ENCODE measurements around the gene CABLES1. TPM values are rescaled to one million over a fixed set of nuclear protein-coding genes. Genes with fewer than 3 reads are reported as not detected.
A peak's percentile ranks its signal among the peaks of the same experiment; 100 is the strongest.

Gene CABLES1
- total RNA-seq, 4 donors from 2014 or later: 1.5 to 11.9 (median 6.1) TPM

GRCh38 chr18:23207191-23207955, 72.1 kb downstream of the CABLES1 start:
- Histone ChIP-seq H3K27ac (no peak overlapping the region), H3K36me3 (no peaks in the 10 kb centered on the region), H3K9me3 (no peaks in the 10 kb centered on the region), H3K4me3 (no peak overlapping the region), H3K27me3 (no peaks in the 10 kb centered on the region), H3K4me1 (no peaks in the 10 kb centered on the region)
- in situ Hi-C loops (cut with MboI; ENCODE audit: low pct_ligation_motif_present in 1 of 4, low pct_unique_long_range_greater_than_20kb in 1 of 4, low sequenced_read_pairs in 3 of 4): no loop called here
- DNase-seq: no peak
- intact Hi-C loops (cut with DNase I; ENCODE audit: low total_unique reads): no loop called here
- WGBS, 2 donors (ENCODE audit: low coverage in 1 of 2): 52 to 84% methylated on average over 2 to 9 of the region's 9 CpGs
- TF ChIP-seq EP300 (IDR thresholded peaks at IDR 0.05; ENCODE audit: low read depth): no peak
- TF ChIP-seq CTCF (IDR thresholded peaks at IDR 0.05): peak in 1 of 5 experiments; percentile 24

- no peaks in the 10 kb centered on the region for H3K27me3 ChIP-seq
- intact Hi-C loops (cut with DNase I; ENCODE audit: low total_unique reads) (no loop called here), in situ Hi-C loops (cut with MboI; ENCODE audit: low pct_ligation_motif_present in 1 of 4, low pct_unique_long_range_greater_than_20kb in 1 of 4, low sequenced_read_pairs in 3 of 4) (no loop called here)
- H3K4me1 ChIP-seq: no peaks in the 10 kb centered on the region
- no peak overlapping the region for H3K27ac ChIP-seq
- H3K9me3 ChIP-seq: no peaks in the 10 kb centered on the region
- no peak for DNase-seq
- H3K4me3 ChIP-seq: no peak overlapping the region
- TF ChIP-seq EP300 (IDR thresholded peaks at IDR 0.05; ENCODE audit: low read depth): no peak
- TF ChIP-seq POLR2AphosphoS5 (IDR thresholded peaks at IDR 0.05): no peak
- no peak for TF ChIP-seq POLR2A (IDR thresholded peaks at IDR 0.05)
- no peak for TF ChIP-seq CTCF (IDR thresholded peaks at IDR 0.05)
- no peaks in the 10 kb centered on the region for H3K36me3 ChIP-seq
- WGBS, 2 donors (ENCODE audit: low coverage in 1 of 2): 91% methylated on average over 6 of the region's 6 CpGs; no CpG with 5 or more reads in 1 of the 2 donors
These were observed 72.7 kb downstream of the CABLES1 start for GRCh38 chr18:23207994-23208393.

GRCh38 chr18:23208600-23208999, 73.3 kb downstream of the CABLES1 start:
- H3K4me1 ChIP-seq: no peaks in the 10 kb centered on the region
- in situ Hi-C loops (cut with MboI; ENCODE audit: low pct_ligation_motif_present in 1 of 4, low pct_unique_long_range_greater_than_20kb in 1 of 4, low sequenced_read_pairs in 3 of 4): no loop called here
- intact Hi-C loops (cut with DNase I; ENCODE audit: low total_unique reads): no loop called here
- TF ChIP-seq CTCF (IDR thresholded peaks at IDR 0.05) (no peak), POLR2A (IDR thresholded peaks at IDR 0.05) (no peak), EP300 (IDR thresholded peaks at IDR 0.05; ENCODE audit: low read depth) (no peak), POLR2AphosphoS5 (IDR thresholded peaks at IDR 0.05) (no peak)
- no peak for DNase-seq
- no peak overlapping the region for H3K4me3 ChIP-seq
- H3K36me3 ChIP-seq: no peaks in the 10 kb centered on the region
- WGBS, 2 donors (ENCODE audit: low coverage in 1 of 2): 95% methylated on average over 3 of the region's 3 CpGs; no CpG with 5 or more reads in 1 of the 2 donors
- no peaks in the 10 kb centered on the region for H3K9me3 ChIP-seq
- no peaks in the 10 kb centered on the region for H3K27me3 ChIP-seq
- H3K27ac ChIP-seq: no peak overlapping the region

- H3K36me3 ChIP-seq: no peaks in the 10 kb centered on the region
- H3K27me3 ChIP-seq: no peaks in the 10 kb centered on the region
- 88% methylated on average over 3 of the region's 3 CpGs; no CpG with 5 or more reads in 1 of the 2 donors for WGBS, 2 donors (ENCODE audit: low coverage in 1 of 2)
- intact Hi-C loops (cut with DNase I; ENCODE audit: low total_unique reads): no loop called here
- H3K4me1 ChIP-seq: no peaks in the 10 kb centered on the region
- DNase-seq: no peak
- H3K9me3 ChIP-seq: no peaks in the 10 kb centered on the region
- in situ Hi-C loops (cut with MboI; ENCODE audit: low pct_ligation_motif_present in 1 of 4, low pct_unique_long_range_greater_than_20kb in 1 of 4, low sequenced_read_pairs in 3 of 4): no loop called here
- no peak overlapping the region for H3K27ac ChIP-seq
- TF ChIP-seq POLR2A (IDR thresholded peaks at IDR 0.05) (no peak), POLR2AphosphoS5 (IDR thresholded peaks at IDR 0.05) (no peak), EP300 (IDR thresholded peaks at IDR 0.05; ENCODE audit: low read depth) (no peak), CTCF (IDR thresholded peaks at IDR 0.05) (no peak)
- no peak overlapping the region for H3K4me3 ChIP-seq
These were observed 73.7 kb downstream of the CABLES1 start for GRCh38 chr18:23209031-23209430.

Measured in transverse colon (tissue), 4 donors.